Measurements from ENCODE around the gene C9orf50.

The C9orf50 gene

GRCh38 chr9:129648092-129648763 lies 27.3 kb upstream of the C9orf50 start:
- no peak overlapping the region for H3K27ac ChIP-seq (ENCODE audit: poor library complexity, severe bottlenecking)
- no peaks in the 10 kb centered on the region for H3K27me3 ChIP-seq (ENCODE audit: insufficient read depth, poor library complexity, severe bottlenecking)
- no peak for TF ChIP-seq CTCF (IDR thresholded peaks at IDR 0.05; ENCODE audit: poor library complexity, severe bottlenecking)
- H3K36me3 ChIP-seq (ENCODE audit: low read depth) = no peaks in the 10 kb centered on the region
- DNase-seq (ENCODE audit: low spot score) (no peak), ATAC-seq (ENCODE audit: low read depth) (0 out of 3 replicates have a peak, but pooled peaks have one; percentile 28)
- H3K4me1 ChIP-seq (ENCODE audit: insufficient read depth, poor library complexity, severe bottlenecking) = no peaks in the 10 kb centered on the region
- H3K4me3 ChIP-seq (ENCODE audit: severe bottlenecking) = no peak overlapping the region
- no peaks in the 10 kb centered on the region for H3K9me3 ChIP-seq (ENCODE audit: severe bottlenecking)

- no peaks in the 10 kb centered on the region for H3K27me3 ChIP-seq (ENCODE audit: insufficient read depth, poor library complexity, severe bottlenecking)
- ATAC-seq (ENCODE audit: low read depth) = no peak
- H3K4me1 ChIP-seq (ENCODE audit: insufficient read depth, poor library complexity, severe bottlenecking) = no peaks in the 10 kb centered on the region
- H3K27ac ChIP-seq (ENCODE audit: poor library complexity, severe bottlenecking) = no peak overlapping the region
- no peaks in the 10 kb centered on the region for H3K36me3 ChIP-seq (ENCODE audit: low read depth)
- TF ChIP-seq CTCF (IDR thresholded peaks at IDR 0.05; ENCODE audit: poor library complexity, severe bottlenecking) = no peak
- DNase-seq (ENCODE audit: low spot score) = no peak
- H3K9me3 ChIP-seq (ENCODE audit: severe bottlenecking) = no peaks in the 10 kb centered on the region
- H3K4me3 ChIP-seq (ENCODE audit: severe bottlenecking) = no peak overlapping the region
Observed at GRCh38 chr9:129647635-129648034, 26.7 kb upstream of the C9orf50 start.

- DNase-seq (ENCODE audit: low spot score) = no peak
- ATAC-seq (ENCODE audit: low read depth) = no peak
- H3K27me3 ChIP-seq (ENCODE audit: insufficient read depth, poor library complexity, severe bottlenecking) = no peaks in the 10 kb centered on the region
- no peak overlapping the region for H3K4me3 ChIP-seq (ENCODE audit: severe bottlenecking)
- H3K27ac ChIP-seq (ENCODE audit: poor library complexity, severe bottlenecking) = no peak overlapping the region
- no peaks in the 10 kb centered on the region for H3K4me1 ChIP-seq (ENCODE audit: insufficient read depth, poor library complexity, severe bottlenecking)
- no peaks in the 10 kb centered on the region for H3K9me3 ChIP-seq (ENCODE audit: severe bottlenecking)
- no peaks in the 10 kb centered on the region for H3K36me3 ChIP-seq (ENCODE audit: low read depth)
- TF ChIP-seq CTCF (IDR thresholded peaks at IDR 0.05; ENCODE audit: poor library complexity, severe bottlenecking) = no peak
Observed at GRCh38 chr9:129646654-129647053, 25.8 kb upstream of the C9orf50 start.

GRCh38 chr9:129646252-129646651 lies 25.4 kb upstream of the C9orf50 start:
- Histone ChIP-seq H3K9me3 (ENCODE audit: severe bottlenecking) (no peaks in the 10 kb centered on the region), H3K36me3 (ENCODE audit: low read depth) (no peaks in the 10 kb centered on the region), H3K4me1 (ENCODE audit: insufficient read depth, poor library complexity, severe bottlenecking) (no peaks in the 10 kb centered on the region), H3K27me3 (ENCODE audit: insufficient read depth, poor library complexity, severe bottlenecking) (no peaks in the 10 kb centered on the region), H3K4me3 (ENCODE audit: severe bottlenecking) (no peak overlapping the region), H3K27ac (ENCODE audit: poor library complexity, severe bottlenecking) (no peak overlapping the region)
- ATAC-seq (ENCODE audit: low read depth) (no peak), DNase-seq (ENCODE audit: low spot score) (no peak)
- no peak for TF ChIP-seq CTCF (IDR thresholded peaks at IDR 0.05; ENCODE audit: poor library complexity, severe bottlenecking)

- peaks cover 7% of the 10 kb centered on the region for H3K4me1 ChIP-seq (ENCODE audit: insufficient read depth, poor library complexity, severe bottlenecking)
- H3K27me3 ChIP-seq (ENCODE audit: insufficient read depth, poor library complexity, severe bottlenecking) = no peaks in the 10 kb centered on the region
- ATAC-seq (ENCODE audit: low read depth) (no peak), DNase-seq (ENCODE audit: low spot score) (no peak)
- no peak for TF ChIP-seq CTCF (IDR thresholded peaks at IDR 0.05; ENCODE audit: poor library complexity, severe bottlenecking)
- peaks cover 1% of the 10 kb centered on the region for H3K36me3 ChIP-seq (ENCODE audit: low read depth)
- no peaks in the 10 kb centered on the region for H3K9me3 ChIP-seq (ENCODE audit: severe bottlenecking)
- H3K4me3 ChIP-seq (ENCODE audit: severe bottlenecking) = no peak overlapping the region
- no peak overlapping the region for H3K27ac ChIP-seq (ENCODE audit: poor library complexity, severe bottlenecking)
Observed at GRCh38 chr9:129644902-129645301, 24.0 kb upstream of the C9orf50 start.

Data from RWPE2 (cell line).